ENCODE data around the gene SETD7.

GRCh38 chr4:139557556-139558110, 1.6 kb upstream of the SETD7 start:
- TF ChIP-seq, protein P1, sequence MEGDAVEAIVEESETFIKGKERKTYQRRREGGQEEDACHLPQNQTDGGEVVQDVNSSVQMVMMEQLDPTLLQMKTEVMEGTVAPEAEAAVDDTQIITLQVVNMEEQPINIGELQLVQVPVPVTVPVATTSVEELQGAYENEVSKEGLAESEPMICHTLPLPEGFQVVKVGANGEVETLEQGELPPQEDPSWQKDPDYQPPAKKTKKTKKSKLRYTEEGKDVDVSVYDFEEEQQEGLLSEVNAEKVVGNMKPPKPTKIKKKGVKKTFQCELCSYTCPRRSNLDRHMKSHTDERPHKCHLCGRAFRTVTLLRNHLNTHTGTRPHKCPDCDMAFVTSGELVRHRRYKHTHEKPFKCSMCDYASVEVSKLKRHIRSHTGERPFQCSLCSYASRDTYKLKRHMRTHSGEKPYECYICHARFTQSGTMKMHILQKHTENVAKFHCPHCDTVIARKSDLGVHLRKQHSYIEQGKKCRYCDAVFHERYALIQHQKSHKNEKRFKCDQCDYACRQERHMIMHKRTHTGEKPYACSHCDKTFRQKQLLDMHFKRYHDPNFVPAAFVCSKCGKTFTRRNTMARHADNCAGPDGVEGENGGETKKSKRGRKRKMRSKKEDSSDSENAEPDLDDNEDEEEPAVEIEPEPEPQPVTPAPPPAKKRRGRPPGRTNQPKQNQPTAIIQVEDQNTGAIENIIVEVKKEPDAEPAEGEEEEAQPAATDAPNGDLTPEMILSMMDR (conservative IDR thresholded peaks at IDR 0.05; ENCODE audit: low read depth, low read length), result no peak
- TF ChIP-seq EZH2 (IDR thresholded peaks at IDR 0.05; ENCODE audit: borderline replicate concordance, low read depth, low read length, poor library complexity, severe bottlenecking), result no peak

All from A673 (cell line).